Vagina (tissue), 2 donors: ENCODE results near the gene KPNA5.

Experiments
- CTCF ChIP-seq, 3 experiments: fragments of 450-650 bp in 2 of 3; fragments of 200-600 bp in 1 of 3; sonication (generic) in 1 of 3; IDR thresholded peaks; one replicate each; pipeline ENCODE4 v1.5.1; 2017 to 2019; ENCODE audit warnings: antibody characterized with exemption in 3 of 3, mild to moderate bottlenecking in 2 of 3, moderate library complexity in 2 of 3
- POLR2A ChIP-seq, 2 donors: fragments of 450-650 bp; IDR thresholded peaks; one replicate each; pipeline ENCODE4 v1.6.1; 2017; ENCODE audit warnings: antibody characterized with exemption in 2 of 2, mild to moderate bottlenecking in 2 of 2, moderate library complexity in 2 of 2
- POLR2AphosphoS5 ChIP-seq, 2 donors: sonication (generic); formaldehyde crosslinking; IDR thresholded peaks; one replicate each; pipeline ENCODE4 v1.9.0; 2017; ENCODE audit warnings: antibody characterized with exemption in 2 of 2, mild to moderate bottlenecking in 2 of 2, low read depth in 1 of 2; ENCODE audit not compliant: insufficient read depth in 1 of 2

- TF ChIP-seq CTCF (IDR thresholded peaks at IDR 0.05) (no peak), POLR2A (IDR thresholded peaks at IDR 0.05) (no peak), POLR2AphosphoS5 (IDR thresholded peaks at IDR 0.05; ENCODE audit: insufficient read depth in 1 of 2, low read depth in 1 of 2) (no peak)
Observed at GRCh38 chr6:116772450-116772849, 91.4 kb downstream of the KPNA5 start.
